Endothelial cell of umbilical vein (primary cell): Measurements from ENCODE around the gene CELA3A. TPM values are rescaled to one million over a fixed set of nuclear protein-coding genes. Genes with fewer than 3 reads are reported as not detected.
A peak's percentile ranks its signal among the peaks of the same experiment; 100 is the strongest.

Source experiments
- BruUV-seq: library from RNA; stranded (reverse); fragments of 400-500 nt; replicated peaks from 2 replicates; lab custom pipeline; 2021; lab: Mats Ljungman, UMichigan
- CTCF ChIA-PET: fragments of 300-600, 350-600 bp; sonication (Branson Sonifier 250); formaldehyde crosslinking; loops from one replicate; lab custom pipeline; 2021; ENCODE audit warnings: antibody characterized with exemption, inconsistent platforms; lab: Charles Lee
- POLR2A ChIA-PET: fragments of 300-600, 350-600 bp; sonication (Branson Sonifier 250); formaldehyde crosslinking; loops from one replicate; lab custom pipeline; 2021; ENCODE audit warnings: antibody characterized with exemption, inconsistent platforms; lab: Charles Lee
- DNase-seq: peaks from one replicate; pipeline ENCODE4 v3.0.0-alpha.2; 2011; ENCODE audit warnings: low read depth, low spot score
- FAIRE-seq: peaks from 2 replicates; lab custom pipeline; 2011; peaks lifted over from hg19 to GRCh38; lab: Jason Lieb, UNC
- H2AFZ ChIP-seq: 2 replicates; pipeline ENCODE4 v1.6.0; 2012; ENCODE audit warnings: low read depth, low read length, control low read depth, inconsistent platforms
- H3K27ac ChIP-seq: 2 replicates; pipeline ENCODE4 v1.5.1; 2011; ENCODE audit warnings: low read depth, mild to moderate bottlenecking, control low read depth, low read length, moderate library complexity; ENCODE audit not compliant: insufficient read depth
- H3K27me3 ChIP-seq, 2 experiments: 2 replicates each; pipeline versions ENCODE4 v1.6.0 to v1.6.1; 2011; ENCODE audit warnings: low read length in 2 of 2, mixed read lengths in 1 of 2; ENCODE audit not compliant: control insufficient read depth in 2 of 2, insufficient read depth in 2 of 2
- H3K36me3 ChIP-seq, 2 experiments: 2 replicates in 1 of 2; 3 replicates in 1 of 2; pipeline ENCODE4 v1.5.1; 2011; ENCODE audit warnings: low read length in 2 of 2, mild to moderate bottlenecking in 1 of 2, moderate library complexity in 1 of 2; ENCODE audit not compliant: control insufficient read depth in 2 of 2, insufficient read depth in 2 of 2; ENCODE audit errors: extremely low read depth in 1 of 2
- H3K4me1 ChIP-seq: 3 replicates; pipeline ENCODE4 v1.5.1; 2011; ENCODE audit warnings: mild to moderate bottlenecking, low read length; ENCODE audit not compliant: control insufficient read depth, insufficient read depth; ENCODE audit errors: extremely low read depth
- H3K4me2 ChIP-seq: 2 replicates; pipeline ENCODE4 v1.6.1; 2011; ENCODE audit warnings: low read length, control low read depth, mixed read lengths; ENCODE audit not compliant: insufficient read depth
- H3K4me3 ChIP-seq, 3 experiments: fragments of 200-600 bp in 1 of 3; sonication (generic), shearing (Covaris generic) in 1 of 3; replicated peaks in 1 of 3; 2 replicates each; pipeline ENCODE4 v1.5.1; 2011 to 2016; ENCODE audit warnings: control low read depth in 3 of 3, low read length in 3 of 3, mild to moderate bottlenecking in 2 of 3, inconsistent platforms in 1 of 3, low read depth in 1 of 3, moderate library complexity in 1 of 3; ENCODE audit not compliant: insufficient read depth in 1 of 3
- H3K79me2 ChIP-seq: 2 replicates; pipeline ENCODE4 v1.6.0; 2012; ENCODE audit warnings: low read length, inconsistent platforms; ENCODE audit not compliant: control insufficient read depth, insufficient read depth
- H3K9ac ChIP-seq: replicated peaks from 2 replicates; pipeline ENCODE3; 2011; ENCODE audit warnings: low read length, control low read depth; ENCODE audit not compliant: insufficient read depth; ENCODE audit errors: extremely low read depth
- H3K9me1 ChIP-seq: replicated peaks from 3 replicates; pipeline ENCODE4 v1.6.0; 2011; ENCODE audit warnings: mild to moderate bottlenecking, low read length; ENCODE audit not compliant: control insufficient read depth, insufficient read depth; ENCODE audit errors: extremely low read depth
- H3K9me3 ChIP-seq: replicated peaks from 2 replicates; pipeline ENCODE4 v1.5.1; 2012; ENCODE audit warnings: low read length, inconsistent platforms; ENCODE audit not compliant: control insufficient read depth, insufficient read depth
- H4K20me1 ChIP-seq: replicated peaks from 2 replicates; pipeline ENCODE3; 2011; ENCODE audit warnings: mild to moderate bottlenecking, low read length; ENCODE audit not compliant: control insufficient read depth, insufficient read depth; ENCODE audit errors: extremely low read depth
- EZH2 ChIP-seq: IDR thresholded peaks from 2 replicates; pipeline ENCODE4 v1.6.1; 2012; ENCODE audit warnings: borderline replicate concordance, low read depth, mild to moderate bottlenecking, moderate library complexity, low read length, inconsistent platforms; ENCODE audit not compliant: severe bottlenecking
- FOS ChIP-seq: IDR thresholded peaks from 2 replicates; pipeline ENCODE4 v1.6.1; 2011; ENCODE audit warnings: mild to moderate bottlenecking, low read length, moderate library complexity, borderline replicate concordance; ENCODE audit not compliant: insufficient read depth
- GATA2 ChIP-seq: IDR thresholded peaks from 2 replicates; pipeline ENCODE4 v1.7.0; 2011; ENCODE audit warnings: low read depth, mild to moderate bottlenecking, moderate library complexity, mixed read lengths, low read length; ENCODE audit not compliant: insufficient read length, insufficient read depth
- JUN ChIP-seq: IDR thresholded peaks from 2 replicates; pipeline ENCODE4 v1.6.1; 2011; ENCODE audit warnings: borderline replicate concordance, low read depth; ENCODE audit not compliant: insufficient read length, insufficient read depth
- MYC ChIP-seq: IDR thresholded peaks from one replicate; pipeline ENCODE4 v1.6.1; 2011; ENCODE audit warnings: mild to moderate bottlenecking, low read depth, low read length
- POLR2A ChIP-seq: IDR thresholded peaks from 2 replicates; pipeline ENCODE4 v1.6.1; 2012; ENCODE audit warnings: low read depth, mild to moderate bottlenecking, control low read depth, low read length
- POLR2AphosphoS5 ChIP-seq: IDR thresholded peaks from 2 replicates; pipeline ENCODE4 v1.6.1; 2012; ENCODE audit warnings: low read depth, mild to moderate bottlenecking, control low read depth, low read length, moderate library complexity; ENCODE audit not compliant: insufficient read depth
- dilution Hi-C: fragments of 300-500 bp; cut with MboI; formaldehyde crosslinking; loops from one replicate; pipeline ENCODE4 v1.15.0; 2019; ENCODE audit warnings: low sequenced_read_pairs; ENCODE audit not compliant: extremely low pct_ligation_motif_present
- intact Hi-C: fragments of 100-400 bp; cut with micrococcal nuclease; formaldehyde crosslinking; loops from one replicate; pipeline ENCODE4 v1.10.0; 2022
- polyA plus RNA-seq, 4 experiments: library from polyadenylated mRNA; depleted of rRNA in 3 of 4; stranded (reverse) in 3 of 4; unstranded in 1 of 4; fragments of >200 nt; gene quantifications; 2 replicates each; pipeline versions ENCODE4 v1.2.1 to v1.2.3, GENCODE V29; 2011 to 2012; ENCODE audit warnings: missing spikeins in 1 of 4
- total RNA-seq: library from RNA; stranded (reverse); gene quantifications from 2 replicates; pipeline ENCODE4 v1.2.3, GENCODE V29; 2021
- TF ChIP-seq, protein P1 (sequence below): IDR thresholded peaks from 2 replicates; pipeline ENCODE4 v1.6.1; 2011; ENCODE audit not compliant: insufficient read depth, insufficient read length
- TF ChIP-seq, protein P2 (sequence below), 2 donors: IDR thresholded peaks; 1 replicate in 1 of 2; 2 replicates in 1 of 2; pipeline ENCODE4 v1.5.1; 2011; ENCODE audit warnings: low read length in 2 of 2, mild to moderate bottlenecking in 2 of 2, moderate library complexity in 2 of 2, control low read depth in 1 of 2, inconsistent platforms in 1 of 2, low read depth in 1 of 2; ENCODE audit not compliant: insufficient read depth in 1 of 2; ENCODE audit errors: extremely low read depth in 1 of 2

The CELA3A gene
- total and polyA plus RNA-seq, 2 donors (not counting 3 experiments of a cell fraction or from before 2014, with no cell fraction given), result not detected

DNA sequence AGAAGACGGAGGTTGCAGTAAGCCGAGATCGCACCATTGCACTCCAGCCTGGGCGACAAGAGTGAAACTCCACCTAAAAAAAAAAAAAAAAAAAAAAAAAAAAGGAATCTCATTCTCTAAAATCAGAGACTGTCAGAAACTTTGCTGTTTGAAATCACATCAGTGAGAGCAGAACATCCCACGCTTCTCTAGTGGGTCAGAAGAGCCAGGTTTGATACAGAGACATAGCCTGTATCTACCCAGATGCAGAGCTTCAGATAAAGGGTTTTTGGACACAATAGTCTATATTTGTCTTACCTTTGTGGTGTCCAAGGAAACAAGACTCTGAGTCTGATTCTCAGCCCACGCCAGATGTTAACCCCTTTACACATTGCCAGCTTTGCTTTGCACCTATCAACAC lies 19.6 kb downstream of the CELA3A start:
- peaks cover 23% of the 10 kb centered on the region for H3K4me1 ChIP-seq
- no peak overlapping the region for H3K4me3 ChIP-seq
- H3K9me3 ChIP-seq, result no peaks in the 10 kb centered on the region
- TF ChIP-seq, protein P1, sequence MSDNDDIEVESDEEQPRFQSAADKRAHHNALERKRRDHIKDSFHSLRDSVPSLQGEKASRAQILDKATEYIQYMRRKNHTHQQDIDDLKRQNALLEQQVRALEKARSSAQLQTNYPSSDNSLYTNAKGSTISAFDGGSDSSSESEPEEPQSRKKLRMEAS, result no peak
- no peak for TF ChIP-seq MYC
- no peak for TF ChIP-seq POLR2A
- TF ChIP-seq JUN, result no peak
- BruUV-seq, result no TSS peak
- H3K79me2 ChIP-seq, result no peaks in the 10 kb centered on the region
- H4K20me1 ChIP-seq, result no peaks in the 10 kb centered on the region
- DNase-seq (no peak), FAIRE-seq (no peak)
- no peaks in the 10 kb centered on the region for H3K9me1 ChIP-seq
- H3K27ac ChIP-seq, result no peak overlapping the region
- ChIA-PET CTCF (interaction anchor here (1.0 kb wide), 1 partner anchor 361 kb away, joined by 3 read pairs; no protein-coding TSS in a partner anchor), POLR2A (no interaction called here)
- no peak overlapping the region for H3K4me2 ChIP-seq
- no peaks in the 10 kb centered on the region for H3K27me3 ChIP-seq
- intact Hi-C loops, result loop anchor here (10.0 kb wide), 2 partner anchors 254 to 316 kb away; no protein-coding TSS in a partner anchor
- no peak overlapping the region for H3K9ac ChIP-seq
- dilution Hi-C loops, result no loop called here
- H3K36me3 ChIP-seq, result no peaks in the 10 kb centered on the region
- no peak overlapping the region for H2AFZ ChIP-seq

DNA sequence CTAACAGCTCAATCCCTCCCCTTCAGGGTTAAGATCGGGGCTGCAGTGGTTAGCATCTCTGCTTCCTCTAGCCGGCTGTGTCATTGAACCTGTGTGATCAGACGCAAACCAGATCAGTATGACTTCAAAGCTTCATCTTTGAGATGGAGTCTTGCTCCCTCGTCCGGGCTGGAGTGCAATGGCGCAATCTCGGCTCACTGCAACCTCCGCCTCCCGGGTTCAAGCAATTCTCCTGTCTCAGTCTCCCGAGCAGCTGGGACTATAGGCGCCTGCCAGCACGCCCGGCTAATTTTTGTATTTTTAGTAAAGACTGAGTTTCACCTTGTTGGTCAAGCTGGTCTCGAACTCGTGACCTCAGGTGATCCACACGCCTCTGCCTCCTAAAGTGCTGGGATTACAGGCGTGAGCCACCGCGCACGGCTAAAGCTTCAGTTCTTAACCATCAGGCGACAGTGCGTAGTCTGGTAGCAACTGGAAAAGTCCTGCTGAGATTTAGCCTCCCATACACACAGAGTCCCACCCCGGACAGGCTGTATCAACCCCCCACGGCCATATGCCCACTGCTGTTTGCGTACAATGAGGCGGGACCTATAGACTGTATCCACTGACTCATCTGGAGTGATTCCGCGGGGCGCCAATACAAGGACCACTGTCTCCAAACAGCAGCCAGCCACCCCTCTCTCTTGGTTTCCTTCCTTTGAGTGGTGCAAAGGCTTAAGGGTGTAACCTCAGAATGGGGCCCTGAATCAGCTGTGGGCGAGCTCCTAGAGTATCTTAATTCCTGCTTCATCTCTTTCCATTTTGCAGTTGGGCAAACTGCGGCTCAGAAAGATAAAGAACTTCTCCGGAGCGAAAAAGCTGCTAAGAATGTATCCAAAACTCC lies 23.3 kb downstream of the CELA3A start:
- Histone ChIP-seq H3K4me3 (peak overlapping the region; percentile 50 to 99 (median 77)), H2AFZ (peak overlapping the region; percentile 84), H3K79me2 (no peaks in the 10 kb centered on the region), H3K4me1 (peaks cover 12% of the 10 kb centered on the region), H3K9me1 (no peaks in the 10 kb centered on the region), H3K9ac (peak overlapping the region; percentile 95), H3K36me3 (no peaks in the 10 kb centered on the region), H3K4me2 (peak overlapping the region; percentile 68), H4K20me1 (no peaks in the 10 kb centered on the region), H3K27ac (peak overlapping the region; percentile 90), H3K9me3 (no peaks in the 10 kb centered on the region), H3K27me3 (no peaks in the 10 kb centered on the region)
- DNase-seq, result peak; percentile 88
- no peak for FAIRE-seq
- intact Hi-C loops (loop anchor here (1.0 to 10.0 kb wide), 6 partner anchors 28 to 392 kb away; partner anchors contain the start of genes CDC42 and USP48), dilution Hi-C loops (no loop called here)
- ChIA-PET CTCF (interaction anchor here (0.7 to 3.9 kb wide), 14 partner anchors 13 to 391 kb away, joined by 3 to 26 read pairs (median 4); partner anchors contain the start of gene CDC42), POLR2A (interaction anchor here (0.6 to 1.4 kb wide), 5 partner anchors 26 to 404 kb away, joined by 3 to 7 read pairs (median 3); partner anchors contain the start of gene CDC42)
- BruUV-seq, result TSS peak; percentile 79
- TF ChIP-seq, protein P2, sequence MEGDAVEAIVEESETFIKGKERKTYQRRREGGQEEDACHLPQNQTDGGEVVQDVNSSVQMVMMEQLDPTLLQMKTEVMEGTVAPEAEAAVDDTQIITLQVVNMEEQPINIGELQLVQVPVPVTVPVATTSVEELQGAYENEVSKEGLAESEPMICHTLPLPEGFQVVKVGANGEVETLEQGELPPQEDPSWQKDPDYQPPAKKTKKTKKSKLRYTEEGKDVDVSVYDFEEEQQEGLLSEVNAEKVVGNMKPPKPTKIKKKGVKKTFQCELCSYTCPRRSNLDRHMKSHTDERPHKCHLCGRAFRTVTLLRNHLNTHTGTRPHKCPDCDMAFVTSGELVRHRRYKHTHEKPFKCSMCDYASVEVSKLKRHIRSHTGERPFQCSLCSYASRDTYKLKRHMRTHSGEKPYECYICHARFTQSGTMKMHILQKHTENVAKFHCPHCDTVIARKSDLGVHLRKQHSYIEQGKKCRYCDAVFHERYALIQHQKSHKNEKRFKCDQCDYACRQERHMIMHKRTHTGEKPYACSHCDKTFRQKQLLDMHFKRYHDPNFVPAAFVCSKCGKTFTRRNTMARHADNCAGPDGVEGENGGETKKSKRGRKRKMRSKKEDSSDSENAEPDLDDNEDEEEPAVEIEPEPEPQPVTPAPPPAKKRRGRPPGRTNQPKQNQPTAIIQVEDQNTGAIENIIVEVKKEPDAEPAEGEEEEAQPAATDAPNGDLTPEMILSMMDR (IDR thresholded peaks at IDR 0.05; ENCODE audit: extremely low read depth in 1 of 2, insufficient read depth in 1 of 2, low read depth in 1 of 2, low read length in 2 of 2), result peak in 1 of 2 donors; percentile 2
- TF ChIP-seq FOS (peak; percentile 47), MYC (no peak), POLR2AphosphoS5 (no peak), EZH2 (no peak), JUN (no peak), GATA2 (no peak), POLR2A (no peak)
- TF ChIP-seq, protein P1, result no peak
